ENCODE data around the gene TBC1D16.
"Not testable (repeated sequence)": the region's sequence is repeated elsewhere in the genome, so short reads cannot be mapped to it uniquely, and the experiment has no call there.

Gene TBC1D16

GRCh38 chr17:80002690-80003490, 32.8 kb downstream of the TBC1D16 start:
- DNase-seq: no peak

GRCh38 chr17:80002070-80002641, 33.5 kb downstream of the TBC1D16 start:
- DNase-seq: no peak

GRCh38 chr17:80000981-80001775, 34.5 kb downstream of the TBC1D16 start:
- no peak for DNase-seq

- DNase-seq: no peak
Observed at GRCh38 chr17:80000136-80000535, 35.5 kb downstream of the TBC1D16 start.

- no peak for DNase-seq
Observed at GRCh38 chr17:79997011-79997660, 38.5 kb downstream of the TBC1D16 start.

GRCh38 chr17:79996291-79996690, 39.4 kb downstream of the TBC1D16 start:
- DNase-seq: no peak

GRCh38 chr17:79995696-79996095, 40.0 kb downstream of the TBC1D16 start:
- DNase-seq: no peak

GRCh38 chr17:79994602-79995001, 41.1 kb downstream of the TBC1D16 start:
- no peak for DNase-seq

GRCh38 chr17:79994228-79994569, 41.5 kb downstream of the TBC1D16 start:
- not testable (repeated sequence) for DNase-seq

- peak; percentile 64 for DNase-seq
Observed at GRCh38 chr17:79993390-79994227, 42.1 kb downstream of the TBC1D16 start.

- no peak for DNase-seq
Observed at GRCh38 chr17:79992649-79993389, 42.9 kb downstream of the TBC1D16 start.

- no peak for DNase-seq
Observed at GRCh38 chr17:79991924-79992648, 43.6 kb downstream of the TBC1D16 start.

GRCh38 chr17:79991140-79991923, 44.3 kb downstream of the TBC1D16 start:
- peak; percentile 57 for DNase-seq

GRCh38 chr17:79990704-79991103, 45.0 kb downstream of the TBC1D16 start:
- DNase-seq: no peak

GRCh38 chr17:79990051-79990592, 45.5 kb downstream of the TBC1D16 start:
- DNase-seq: no peak

- no peak for DNase-seq
Observed at GRCh38 chr17:79989106-79989835, 46.4 kb downstream of the TBC1D16 start.

- peak; percentile 49 for DNase-seq
Observed at GRCh38 chr17:79988185-79988971, 47.3 kb downstream of the TBC1D16 start.

- no peak for DNase-seq
Observed at GRCh38 chr17:79987935-79988184, 47.8 kb downstream of the TBC1D16 start.

All from T1000 (cell line).